GM12801 (cell line): ENCODE results near the gene CCL1.

Experiments used
- CTCF ChIP-seq: IDR thresholded peaks from one replicate; pipeline ENCODE4 v1.5.1; 2011; ENCODE audit warnings: control low read depth; ENCODE audit not compliant: insufficient read length; ENCODE audit errors: extremely low read depth

Gene CCL1

GRCh38 chr17:34401165-34401564 lies 38.1 kb upstream of the CCL1 start:
- TF ChIP-seq CTCF, result no peak

GRCh38 chr17:34400301-34400931 lies 37.4 kb upstream of the CCL1 start:
- TF ChIP-seq CTCF, result no peak

- no peak for TF ChIP-seq CTCF
These were observed 36.7 kb upstream of the CCL1 start for GRCh38 chr17:34399725-34400124.

- no peak for TF ChIP-seq CTCF
These were observed 36.0 kb upstream of the CCL1 start for GRCh38 chr17:34398990-34399389.

- TF ChIP-seq CTCF, result no peak
These were observed 34.2 kb upstream of the CCL1 start for GRCh38 chr17:34397265-34397664.

- no peak for TF ChIP-seq CTCF
These were observed 30.4 kb upstream of the CCL1 start for GRCh38 chr17:34393401-34393800.

GRCh38 chr17:34391241-34391640 lies 28.2 kb upstream of the CCL1 start:
- no peak for TF ChIP-seq CTCF
